Esophagus mucosa (tissue), 1 donor: ENCODE measurements around the gene IFNL2. TPM values are rescaled to one million over a fixed set of nuclear protein-coding genes. Genes with fewer than 3 reads are reported as not detected.
"Not testable (repeated sequence)": the region's sequence is repeated elsewhere in the genome, so short reads cannot be mapped to it uniquely, and the experiment has no call there.

ENCODE experiments used
- ATAC-seq: fragments of 200-7000 bp; cut with Tn5 transposase; one replicate; pipeline ENCODE4 v1.9.1; 2020
- total RNA-seq: library from RNA; stranded (reverse); gene quantifications from one replicate; pipeline ENCODE4 v1.2.4, GENCODE V29; 2023
- donor health status: DM: yes; HTN: yes; CAD: no.

IFNL2 gene
- total RNA-seq, 1 donor from 2014 or later, result not detected

GRCh38 chr19:39297931-39298634 is 29.9 kb downstream of the IFNL2 start:
- peak; percentile 59 for ATAC-seq

GRCh38 chr19:39299404-39299803 is 31.2 kb downstream of the IFNL2 start:
- ATAC-seq, result no peak

- no peak for ATAC-seq
Observed at GRCh38 chr19:39299832-39300231, 31.6 kb downstream of the IFNL2 start.

GRCh38 chr19:39301021-39301420 is 32.8 kb downstream of the IFNL2 start:
- no peak for ATAC-seq

GRCh38 chr19:39301562-39301961 is 33.4 kb downstream of the IFNL2 start:
- ATAC-seq, result no peak

GRCh38 chr19:39303373-39304184 is 35.4 kb downstream of the IFNL2 start:
- no peak for ATAC-seq

GRCh38 chr19:39304185-39304513 is 36.0 kb downstream of the IFNL2 start:
- ATAC-seq, result no peak

- ATAC-seq, result no peak
Observed at GRCh38 chr19:39304701-39305571, 36.7 kb downstream of the IFNL2 start.

GRCh38 chr19:39306075-39306474 is 37.9 kb downstream of the IFNL2 start:
- ATAC-seq, result no peak

GRCh38 chr19:39307046-39307821 is 39.0 kb downstream of the IFNL2 start:
- peak; percentile 74 for ATAC-seq

GRCh38 chr19:39307822-39308530 is 39.8 kb downstream of the IFNL2 start:
- ATAC-seq, result no peak

- ATAC-seq, result no peak
Observed at GRCh38 chr19:39308531-39309304, 40.5 kb downstream of the IFNL2 start.

- ATAC-seq, result not testable (repeated sequence)
Observed at GRCh38 chr19:39309305-39309670, 41.1 kb downstream of the IFNL2 start.

- ATAC-seq, result no peak
Observed at GRCh38 chr19:39310558-39311311, 42.5 kb downstream of the IFNL2 start.

- no peak for ATAC-seq
Observed at GRCh38 chr19:39314016-39314728, 46.0 kb downstream of the IFNL2 start.

- ATAC-seq, result no peak
Observed at GRCh38 chr19:39315933-39316332, 47.7 kb downstream of the IFNL2 start.

- no peak for ATAC-seq
Observed at GRCh38 chr19:39316627-39317321, 48.6 kb downstream of the IFNL2 start.

- ATAC-seq, result no peak
Observed at GRCh38 chr19:39317476-39317875, 49.3 kb downstream of the IFNL2 start.

GRCh38 chr19:39318071-39318470 is 49.9 kb downstream of the IFNL2 start:
- no peak for ATAC-seq
